ENCODE results near the gene NDUFAF5. TPM values are rescaled to one million over a fixed set of nuclear protein-coding genes. Genes with fewer than 3 reads are reported as not detected.

The NDUFAF5 gene
- polyA plus RNA-seq, 3 donors: 28.0 to 31.5 (median 29.0) TPM

DNA sequence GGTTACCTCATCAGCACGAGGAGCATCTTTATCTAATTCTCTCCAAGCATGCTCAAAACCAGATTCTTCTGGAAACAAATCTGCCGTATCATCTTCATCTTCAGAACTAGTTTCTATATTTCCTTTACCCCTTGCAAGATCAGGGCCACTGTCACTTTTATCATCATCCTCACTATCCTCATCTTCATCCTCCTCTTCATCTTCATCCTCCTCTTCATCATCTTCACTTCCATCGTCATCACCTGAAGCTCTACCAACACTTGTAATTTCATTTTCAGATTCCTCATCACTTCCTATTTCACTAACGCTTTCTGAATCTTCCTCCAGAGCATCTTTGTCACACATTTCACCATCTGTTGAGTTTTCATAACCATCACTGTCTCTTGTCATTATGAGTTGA lies 9.0 kb upstream of the NDUFAF5 start:
- no peak for DNase-seq (ENCODE audit: low read depth in 3 of 3, low spot score in 2 of 3)

DNA sequence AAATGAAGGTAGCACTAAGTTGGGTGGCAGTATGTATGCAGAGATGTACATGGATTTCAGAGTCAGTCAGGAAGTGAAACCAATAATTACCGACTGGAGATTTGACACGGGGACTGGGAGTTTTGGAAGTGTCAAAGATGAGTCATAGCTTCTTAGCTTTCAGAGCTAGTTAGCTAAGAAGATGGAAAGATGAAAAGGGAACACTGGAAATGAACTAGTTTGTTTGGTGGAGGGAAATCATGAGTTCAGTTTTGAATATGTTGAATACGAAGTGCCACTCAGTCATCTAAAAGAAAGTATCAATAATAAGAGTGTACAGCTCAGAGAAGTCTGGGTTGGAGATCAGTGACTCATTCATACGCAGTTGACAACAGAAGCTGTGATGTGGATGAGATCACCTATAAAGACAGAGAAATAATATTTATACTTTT lies 7.6 kb upstream of the NDUFAF5 start:
- DNase-seq (ENCODE audit: low read depth in 3 of 3, low spot score in 2 of 3): no peak

DNA sequence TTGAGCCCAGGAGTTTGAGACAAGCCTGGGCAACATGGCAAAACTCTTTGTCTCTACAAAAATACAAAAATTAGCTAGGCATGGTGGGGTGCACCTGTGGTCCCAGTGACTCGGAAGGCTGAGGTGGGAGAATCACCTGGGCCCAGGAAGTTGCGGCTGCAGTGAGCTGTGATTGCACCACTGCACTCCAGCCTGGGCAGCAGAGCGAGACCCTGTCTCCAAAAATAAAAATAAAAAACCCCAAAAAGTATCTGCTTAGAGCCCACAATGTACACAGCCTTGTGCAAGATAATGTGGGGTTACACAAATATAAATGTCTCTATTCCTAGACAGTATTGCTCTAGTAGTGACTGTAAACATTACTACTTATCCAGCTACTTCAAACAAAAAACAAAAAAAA lies 6.0 kb upstream of the NDUFAF5 start:
- no peak for DNase-seq (ENCODE audit: low read depth in 3 of 3, low spot score in 2 of 3)

DNA sequence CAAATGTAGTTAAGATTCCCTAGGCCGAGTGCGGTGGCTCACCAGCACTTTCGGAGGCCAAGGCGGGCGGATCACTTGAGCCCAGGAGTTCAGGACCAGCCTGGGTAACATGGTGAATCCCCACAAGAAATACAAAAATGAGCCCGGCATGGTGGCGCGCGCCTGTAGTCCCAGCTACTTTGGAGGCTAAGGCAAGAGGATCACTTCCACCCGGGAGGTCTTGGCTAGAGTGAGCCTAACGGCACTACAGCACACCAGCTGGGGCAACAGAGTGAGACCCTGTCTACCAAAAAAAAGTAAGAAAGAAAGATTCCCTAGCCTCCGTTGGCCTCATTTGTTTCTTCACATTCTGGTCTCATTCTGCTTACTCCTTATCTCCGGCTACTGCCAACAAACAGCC lies 1.3 kb upstream of the NDUFAF5 start:
- no peak for DNase-seq (ENCODE audit: low read depth in 3 of 3, low spot score in 2 of 3)

DNA sequence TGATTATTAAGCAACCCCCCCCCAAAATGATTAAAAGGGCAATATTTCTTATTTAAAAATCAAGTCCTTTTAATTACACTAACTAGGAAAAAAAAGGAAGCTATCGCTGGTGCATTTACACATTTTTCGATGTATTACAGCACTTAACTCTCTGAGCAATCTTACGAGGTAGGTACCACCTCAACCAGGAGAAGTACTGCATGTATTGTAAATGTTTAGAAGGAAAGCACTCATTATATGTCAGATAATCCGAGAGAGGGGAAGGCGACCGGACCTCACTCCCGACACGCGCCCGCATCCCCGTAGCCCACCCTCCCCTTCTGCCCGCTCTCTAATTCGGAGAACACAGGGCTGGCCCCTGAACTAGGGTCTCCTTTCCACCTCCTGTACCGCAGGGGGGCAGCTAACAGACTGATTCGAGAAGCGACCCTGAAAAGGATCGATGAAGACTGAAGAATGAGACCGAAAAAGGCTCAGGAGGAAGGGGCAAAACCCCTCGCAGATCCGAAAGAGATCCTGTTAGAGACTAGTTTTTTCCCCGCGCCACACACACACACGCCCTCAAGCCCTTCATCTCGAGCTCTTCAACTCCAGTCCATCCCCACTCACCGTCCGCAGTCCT lies 446 bp upstream of the NDUFAF5 start:
- DNase-seq (ENCODE audit: low read depth in 3 of 3, low spot score in 2 of 3): no peak

DNA sequence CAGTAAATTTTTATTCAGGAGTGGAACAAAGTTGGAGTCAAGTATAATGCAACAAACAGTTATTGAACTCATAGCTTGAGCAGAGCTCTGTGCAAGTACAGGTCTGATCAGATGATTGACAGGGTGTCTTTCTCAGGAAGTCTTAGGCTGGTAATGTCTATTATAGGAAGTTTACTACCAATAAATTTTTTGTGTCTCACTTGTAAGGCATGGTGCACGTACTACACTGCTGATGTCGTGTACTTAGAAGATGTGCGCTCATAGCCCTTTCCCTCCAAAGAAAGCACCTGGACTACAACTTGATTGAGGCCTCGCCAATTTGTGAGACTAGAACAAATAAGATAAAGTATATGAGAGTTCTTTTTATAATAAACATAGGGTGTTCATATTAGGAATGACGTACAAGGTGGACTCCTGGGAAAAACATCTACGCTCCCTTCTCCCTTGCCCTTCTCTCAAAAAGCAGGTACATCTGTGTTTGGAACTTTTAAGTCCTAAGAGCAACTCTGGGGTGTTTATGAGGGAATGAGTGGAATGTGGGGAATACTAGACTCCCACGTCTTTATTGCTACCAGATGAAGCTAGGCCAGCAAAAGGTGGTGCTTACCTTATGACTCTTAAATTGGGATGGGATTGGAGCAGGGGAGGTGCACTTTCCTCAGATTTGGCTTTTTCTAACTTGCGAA lies 1.5 kb downstream of the NDUFAF5 start:
- no peak for DNase-seq (ENCODE audit: low read depth in 3 of 3, low spot score in 2 of 3)

DNA sequence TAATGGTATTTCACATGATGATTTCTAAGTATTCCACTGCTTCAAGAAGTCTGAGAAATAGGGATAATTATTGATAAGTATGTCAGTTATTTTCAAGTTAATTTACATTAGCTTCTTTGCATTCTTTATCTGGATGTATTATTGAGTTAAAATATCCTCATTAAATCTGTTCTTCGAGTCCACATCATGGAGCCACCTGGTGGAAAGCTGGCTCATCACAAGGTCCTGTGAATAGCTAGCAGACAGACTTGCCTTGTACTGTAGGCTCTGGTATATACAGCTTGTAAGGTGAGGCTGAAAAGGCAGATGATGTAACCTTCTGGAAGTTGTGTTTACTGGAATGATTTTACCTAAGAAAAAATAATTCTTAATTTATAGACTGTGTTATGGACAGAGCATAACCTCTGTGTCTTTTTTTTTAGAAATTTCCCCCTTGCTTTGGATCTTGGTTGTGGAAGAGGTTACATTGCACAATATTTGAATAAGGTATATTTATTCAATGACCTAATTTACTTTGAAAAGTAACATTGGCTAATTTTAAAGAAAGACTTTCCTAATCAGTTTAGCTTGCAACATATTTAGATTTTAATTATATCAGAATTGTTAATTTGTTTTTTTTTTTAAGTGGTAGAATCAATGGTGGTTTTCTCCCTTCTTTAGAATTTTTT lies 3.5 kb downstream of the NDUFAF5 start:
- DNase-seq (ENCODE audit: low read depth in 3 of 3, low spot score in 2 of 3): peak in 1 of 3 donors; percentile 23

DNA sequence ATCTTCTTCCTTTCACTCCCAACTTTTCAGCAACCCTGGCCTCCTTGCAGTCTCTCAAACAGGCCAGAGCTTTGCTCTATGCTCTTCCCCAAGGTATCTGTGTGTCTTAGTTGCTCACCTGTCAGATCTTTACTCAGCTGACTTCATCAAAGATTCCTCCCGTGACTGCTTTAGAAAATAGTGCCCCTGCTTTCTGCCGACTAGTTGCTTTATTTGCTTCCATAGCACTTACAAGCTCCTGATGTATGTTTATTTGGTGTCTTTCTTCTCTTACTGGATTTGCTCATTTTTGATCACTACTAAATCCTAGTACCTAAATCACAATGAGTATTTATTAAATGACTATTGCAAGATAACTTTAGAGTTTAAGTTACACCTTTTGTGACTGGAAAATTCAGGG lies 5.9 kb downstream of the NDUFAF5 start:
- no peak for DNase-seq (ENCODE audit: low read depth in 3 of 3, low spot score in 2 of 3)

DNA sequence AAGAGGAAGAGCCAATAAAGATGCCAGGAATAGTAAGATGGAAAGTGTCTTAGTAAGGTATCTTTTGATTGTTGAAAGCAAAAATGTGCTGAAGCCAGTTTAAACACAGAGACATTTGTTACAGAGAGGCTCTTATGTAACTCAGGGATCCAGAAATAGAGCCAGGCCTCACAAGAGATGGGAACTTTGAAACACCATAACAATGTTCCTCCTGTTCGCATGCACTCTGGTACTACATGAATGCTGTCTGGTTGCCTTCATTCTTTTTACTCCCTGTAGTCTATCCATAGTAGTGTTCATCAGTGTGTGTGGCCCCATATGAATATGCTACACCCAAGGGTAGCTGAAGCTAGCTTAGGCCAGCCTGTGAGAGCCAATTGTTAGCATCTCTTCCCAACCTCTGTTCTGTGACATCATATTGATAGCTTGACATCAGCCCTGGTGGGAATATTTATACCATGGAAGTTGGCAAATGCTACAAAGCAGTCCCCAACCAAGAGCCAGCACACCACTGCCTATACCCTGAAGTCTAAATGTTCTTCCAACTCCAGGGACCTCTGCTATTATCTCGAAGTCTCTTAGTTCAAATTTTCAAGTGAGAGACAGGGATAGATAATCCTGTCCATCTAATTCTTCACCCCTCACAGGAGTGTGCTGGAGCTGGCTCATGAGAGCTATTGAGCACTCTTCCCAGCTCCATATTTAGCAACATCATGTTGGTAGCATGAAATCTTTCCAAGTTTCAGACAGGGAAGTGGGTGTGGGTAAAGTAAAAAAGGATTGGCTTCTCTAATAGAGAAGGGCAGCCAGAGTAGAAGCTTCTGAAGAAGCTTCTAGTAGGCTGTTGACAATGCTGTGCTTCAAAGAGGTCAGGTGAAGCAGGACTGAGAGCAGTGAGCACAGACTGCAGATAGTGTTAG lies 7.0 kb downstream of the NDUFAF5 start:
- DNase-seq (ENCODE audit: low read depth in 3 of 3, low spot score in 2 of 3): no peak

DNA sequence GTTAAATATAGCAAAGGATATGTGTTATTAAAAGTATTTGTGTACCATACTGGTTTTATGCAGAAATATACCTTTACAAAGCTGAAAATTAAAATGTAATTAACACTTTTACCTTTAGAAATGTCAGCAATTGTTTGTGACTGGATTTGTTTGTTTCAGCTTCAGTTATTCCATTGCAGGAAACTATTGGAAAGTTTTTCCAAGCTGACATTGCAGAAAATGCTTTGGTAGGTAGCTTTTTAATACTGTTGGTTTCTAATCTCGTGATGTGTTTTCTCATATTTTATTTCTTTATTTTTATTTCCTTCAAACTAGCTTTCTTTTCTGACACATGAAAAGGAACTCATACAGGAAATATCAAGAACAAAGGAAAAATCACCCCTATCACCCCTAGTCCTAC lies 8.2 kb downstream of the NDUFAF5 start:
- DNase-seq (ENCODE audit: low read depth in 3 of 3, low spot score in 2 of 3): no peak

DNA sequence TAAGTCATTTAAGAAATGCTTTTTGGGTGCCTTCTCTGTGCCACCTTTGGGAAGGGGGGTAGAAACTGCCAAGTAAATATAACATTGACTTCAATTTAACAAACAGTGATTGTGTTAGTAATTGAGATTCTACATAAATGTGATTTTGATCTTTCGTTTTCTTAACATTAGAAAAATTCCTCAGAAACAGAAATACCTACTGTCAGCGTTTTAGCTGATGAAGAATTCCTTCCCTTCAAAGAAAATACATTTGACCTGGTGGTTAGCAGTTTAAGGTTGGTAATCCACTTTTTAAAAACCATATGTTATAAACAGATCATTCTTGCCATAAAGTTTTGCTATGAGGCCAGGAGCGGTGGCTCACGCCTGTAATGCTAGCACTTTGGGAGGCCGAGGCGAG lies 9.8 kb downstream of the NDUFAF5 start:
- no peak for DNase-seq (ENCODE audit: low read depth in 3 of 3, low spot score in 2 of 3)

DNA sequence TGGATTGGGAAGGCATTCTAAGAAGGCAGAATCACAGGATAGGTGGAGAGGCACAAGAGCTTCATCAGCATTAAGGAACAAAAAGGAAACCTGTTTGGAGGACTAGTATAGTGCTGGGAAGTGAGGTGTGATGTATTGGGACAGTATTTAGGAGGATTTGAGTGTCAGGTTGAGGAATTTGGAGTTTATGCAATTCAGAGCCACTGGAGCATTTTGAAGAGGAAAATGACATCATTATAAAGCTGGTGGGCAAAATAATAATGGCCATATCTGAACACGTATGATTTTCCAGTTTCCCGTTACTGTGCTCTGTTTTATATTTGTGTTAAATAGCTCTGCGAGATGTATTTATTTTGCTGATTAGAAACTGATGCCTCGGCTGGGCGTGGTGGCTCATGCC lies 14.2 kb downstream of the NDUFAF5 start:
- DNase-seq (ENCODE audit: low read depth in 3 of 3, low spot score in 2 of 3): no peak

DNA sequence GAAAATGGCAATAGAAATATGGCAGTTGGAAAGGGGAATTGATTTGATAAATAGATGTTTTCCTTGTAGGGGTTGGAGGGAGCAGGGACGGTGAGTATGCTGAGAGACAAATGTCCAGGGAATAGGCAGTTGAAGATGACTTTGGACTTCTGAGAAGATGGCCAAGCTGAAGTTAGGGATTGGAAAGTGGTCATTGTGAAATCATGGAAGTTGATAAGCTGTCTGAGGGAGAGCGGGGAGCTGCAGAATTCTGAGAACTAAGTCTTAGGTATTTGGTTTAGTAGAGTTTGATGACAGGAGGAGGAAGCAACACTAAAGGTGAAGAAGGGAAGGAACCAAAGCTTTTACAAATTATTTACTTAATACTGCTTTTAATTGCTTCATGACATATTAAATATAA lies 15.1 kb downstream of the NDUFAF5 start:
- no peak for DNase-seq (ENCODE audit: low read depth in 3 of 3, low spot score in 2 of 3)

DNA sequence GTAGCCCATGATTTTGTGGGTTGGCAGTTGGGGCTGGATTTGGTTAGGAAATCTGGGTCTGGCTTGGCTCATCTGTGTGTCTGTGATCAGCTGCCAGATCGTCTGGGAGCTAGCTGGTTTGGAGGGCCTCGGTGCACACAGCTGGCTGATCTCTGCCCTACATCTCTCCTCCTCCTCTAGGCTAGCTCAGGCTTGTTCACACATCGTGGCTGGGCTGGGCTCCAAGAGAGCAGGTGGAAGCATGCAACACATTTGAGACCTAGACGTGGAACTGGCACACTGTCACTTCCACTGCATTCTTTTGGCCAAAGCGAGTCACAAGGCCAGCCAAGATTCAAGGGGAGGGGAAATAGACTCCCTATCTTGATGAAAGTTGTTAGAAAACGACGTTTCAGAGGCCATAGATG lies 15.9 kb downstream of the NDUFAF5 start:
- DNase-seq (ENCODE audit: low read depth in 3 of 3, low spot score in 2 of 3): no peak

DNA sequence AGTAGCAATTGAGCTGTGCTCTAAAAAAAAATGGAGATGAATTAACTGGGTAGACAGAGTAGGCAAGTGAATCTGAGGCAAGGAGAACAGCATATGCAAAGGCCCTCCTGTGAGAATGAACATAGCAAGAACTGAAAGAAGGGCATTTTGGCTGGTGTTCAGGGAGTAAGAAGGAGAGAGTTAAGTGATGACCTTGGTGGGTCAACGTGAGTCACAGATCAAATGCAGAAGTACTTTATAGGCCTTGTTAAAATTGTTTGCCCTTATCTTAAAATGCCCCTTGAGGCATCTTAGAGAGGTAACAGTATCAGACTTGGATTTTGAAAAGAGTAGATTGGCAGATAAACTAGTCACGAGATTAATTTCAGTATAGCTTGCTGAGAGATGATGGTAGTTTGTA lies 24.5 kb downstream of the NDUFAF5 start:
- DNase-seq (ENCODE audit: low read depth in 3 of 3, low spot score in 2 of 3): no peak

DNA sequence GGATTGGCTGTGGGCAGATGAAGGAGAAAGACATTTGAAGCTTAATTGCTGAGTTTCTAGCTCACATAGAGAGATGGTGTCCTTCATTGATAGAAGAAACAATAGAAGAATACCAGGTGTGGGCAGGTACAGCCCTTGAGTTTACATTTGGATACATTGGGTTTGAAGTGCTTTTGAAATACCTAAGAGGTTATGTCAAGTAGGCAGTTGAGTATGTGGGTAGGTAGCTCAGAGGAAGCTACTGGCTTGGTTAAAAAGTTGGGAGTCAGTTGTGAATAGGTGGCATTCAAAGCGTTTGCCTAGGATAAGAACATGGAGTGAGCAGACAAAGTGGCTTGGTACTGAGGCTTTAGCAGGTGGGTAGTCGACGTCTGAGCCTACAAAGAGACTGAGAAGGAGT lies 25.0 kb downstream of the NDUFAF5 start:
- no peak for DNase-seq (ENCODE audit: low read depth in 3 of 3, low spot score in 2 of 3)

DNA sequence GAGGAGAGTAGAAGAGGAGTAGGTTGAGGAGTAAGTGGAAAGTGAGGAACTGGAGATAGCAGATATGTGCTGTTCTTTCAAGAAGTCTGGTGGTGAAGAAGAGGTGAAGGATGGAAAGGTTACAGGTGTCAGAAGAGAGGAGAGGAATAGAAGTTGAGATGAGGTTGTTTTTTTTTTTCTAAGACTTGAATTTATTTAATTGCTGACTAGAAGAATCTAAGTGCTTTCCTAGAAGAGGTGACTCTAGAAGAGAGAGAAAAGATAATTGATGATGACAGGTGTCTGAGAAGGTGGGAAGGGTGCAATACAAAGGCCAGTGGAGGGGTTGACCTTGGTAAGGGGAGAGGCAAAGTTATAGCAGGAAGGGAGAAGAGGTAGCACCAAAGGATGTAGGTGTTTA lies 25.6 kb downstream of the NDUFAF5 start:
- no peak for DNase-seq (ENCODE audit: low read depth in 3 of 3, low spot score in 2 of 3)

DNA sequence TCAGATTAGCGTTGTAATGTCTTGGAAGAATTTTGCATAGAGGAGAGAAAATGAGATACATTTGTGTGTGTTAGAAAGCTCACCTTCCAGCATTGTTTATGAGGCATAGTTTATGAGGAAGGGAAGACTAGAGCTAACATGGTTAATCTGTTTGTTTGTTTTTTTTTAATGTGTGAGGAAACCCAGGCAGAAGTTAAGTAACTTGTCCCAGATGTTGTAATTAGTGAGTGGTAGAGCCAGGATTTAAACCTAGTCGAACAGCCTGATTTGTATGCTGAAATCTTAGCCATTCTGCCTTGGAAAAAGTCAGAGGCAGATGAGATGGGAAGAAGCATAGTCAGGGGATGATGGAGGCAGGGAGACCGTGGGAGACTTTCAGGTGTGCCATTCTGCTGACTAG lies 29.1 kb downstream of the NDUFAF5 start:
- no peak for DNase-seq (ENCODE audit: low read depth in 3 of 3, low spot score in 2 of 3)

DNA sequence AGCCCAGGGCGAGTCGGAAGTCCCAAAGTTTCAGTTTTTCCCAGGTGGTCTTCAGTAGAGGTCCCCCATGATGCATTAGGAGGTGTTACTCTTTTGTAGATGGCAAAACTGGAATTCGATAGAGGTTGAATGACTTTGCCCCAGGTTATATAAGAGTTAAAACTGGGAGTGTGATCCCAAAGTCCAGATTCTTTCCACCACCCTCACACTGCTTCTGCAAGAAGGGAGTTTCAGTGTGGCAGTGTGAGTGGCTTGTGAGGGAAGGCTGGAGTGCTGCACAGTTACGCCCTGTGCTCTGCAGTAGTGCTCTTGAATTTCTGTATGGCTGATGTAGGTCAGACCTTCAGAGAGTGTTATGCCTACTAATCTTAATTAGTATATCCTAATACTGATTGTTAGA lies 29.8 kb downstream of the NDUFAF5 start:
- no peak for DNase-seq (ENCODE audit: low read depth in 3 of 3, low spot score in 2 of 3)

DNA sequence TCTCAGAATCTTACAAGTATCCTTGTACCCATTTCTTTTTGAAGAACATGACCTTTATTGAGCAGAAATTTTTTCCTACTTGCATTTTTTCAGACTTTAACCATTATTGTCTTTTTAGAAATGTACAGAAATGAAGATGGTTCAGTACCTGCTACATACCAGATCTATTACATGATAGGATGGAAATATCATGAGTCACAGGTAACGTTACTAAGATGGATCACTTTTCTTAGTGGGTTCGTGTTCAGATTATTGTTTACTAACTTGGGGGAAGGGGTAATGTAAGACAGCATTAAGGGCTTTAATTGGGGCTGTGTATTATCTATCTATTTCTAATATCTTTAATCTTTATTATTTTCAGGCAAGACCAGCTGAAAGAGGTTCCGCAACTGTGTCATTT lies 31.9 kb downstream of the NDUFAF5 start:
- DNase-seq (ENCODE audit: low read depth in 3 of 3, low spot score in 2 of 3): no peak

DNA sequence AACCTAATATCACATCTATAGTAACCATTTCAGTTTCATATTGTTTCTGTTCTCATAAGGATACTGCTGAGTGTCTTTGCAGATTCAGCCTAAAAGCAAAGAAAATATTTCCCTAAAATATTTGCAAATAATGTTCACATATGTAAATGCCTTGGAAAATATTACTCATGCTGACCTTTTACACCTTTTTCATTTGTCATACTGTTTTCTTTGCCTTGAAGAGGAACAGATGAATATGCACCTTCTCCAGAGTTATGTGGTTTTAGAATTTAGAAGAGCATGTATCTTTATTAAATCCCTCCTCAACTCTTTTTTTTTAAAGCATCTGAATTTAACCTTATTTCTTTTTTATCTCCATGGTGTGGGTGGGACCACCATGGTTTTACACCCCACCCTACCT lies 32.5 kb downstream of the NDUFAF5 start:
- no peak for DNase-seq (ENCODE audit: low read depth in 3 of 3, low spot score in 2 of 3)
